Head of caudate nucleus (tissue), 42 donors: ENCODE results near the gene PPP1R10.

ENCODE experiments used
- DNase-seq, 42 donors: peaks; one replicate each; pipeline versions ENCODE4 v3.0.0 to v3.0.0-alpha.2; 2020 to 2021; ENCODE audit warnings: mixed read lengths in 7 of 42
- intact Hi-C: fragments of 100-400 bp; cut with DNase I; formaldehyde crosslinking; loops from one replicate; pipeline ENCODE4 v1.15.0; 2022

PPP1R10 gene

GRCh38 chr6:30610065-30610464 is 7.0 kb downstream of the PPP1R10 start:
- no peak for DNase-seq
- intact Hi-C loops, result loop anchor here (5.0 kb wide), 1 partner anchor 38 kb away; the partner anchor contains the start of gene ABCF1

- intact Hi-C loops, result no loop called here
- no peak for DNase-seq
Measured at GRCh38 chr6:30603961-30604360, 13.1 kb downstream of the PPP1R10 start.

- no peak for DNase-seq
- intact Hi-C loops, result no loop called here
Measured at GRCh38 chr6:30601815-30602641, 15.0 kb downstream of the PPP1R10 start.

GRCh38 chr6:30601436-30601814 is 15.6 kb downstream of the PPP1R10 start:
- intact Hi-C loops, result no loop called here
- DNase-seq, result no peak

- DNase-seq, result peak in 9 of 42 donors; percentile 21 to 51 (median 31)
- intact Hi-C loops, result no loop called here
Measured at GRCh38 chr6:30600451-30600961, 16.5 kb downstream of the PPP1R10 start.

GRCh38 chr6:30599625-30600324 is 17.3 kb downstream of the PPP1R10 start:
- intact Hi-C loops, result loop anchor here (10.0 kb wide), 1 partner anchor 55 kb away; no protein-coding TSS in a partner anchor
- no peak for DNase-seq

- intact Hi-C loops, result loop anchor here (10.0 kb wide), 1 partner anchor 54 kb away; no protein-coding TSS in a partner anchor
- DNase-seq, result no peak
Measured at GRCh38 chr6:30598912-30599624, 18.0 kb downstream of the PPP1R10 start.

GRCh38 chr6:30597315-30598144 is 19.5 kb downstream of the PPP1R10 start:
- intact Hi-C loops, result loop anchor here (10.0 kb wide), 1 partner anchor 53 kb away; no protein-coding TSS in a partner anchor
- DNase-seq, result peak; percentile 28 to 92 (median 78)

GRCh38 chr6:30592287-30592686 is 24.8 kb downstream of the PPP1R10 start:
- intact Hi-C loops, result loop anchor here (10.0 kb wide), 1 partner anchor 47 kb away; no protein-coding TSS in a partner anchor
- no peak for DNase-seq

- no peak for DNase-seq
- intact Hi-C loops, result loop anchor here (10.0 kb wide), 1 partner anchor 46 kb away; no protein-coding TSS in a partner anchor
Measured at GRCh38 chr6:30591008-30591407, 26.0 kb downstream of the PPP1R10 start.

- no peak for DNase-seq
- intact Hi-C loops, result loop anchor here (10.0 kb wide), 1 partner anchor 46 kb away; no protein-coding TSS in a partner anchor
Measured at GRCh38 chr6:30590509-30590908, 26.5 kb downstream of the PPP1R10 start.

- DNase-seq, result no peak
- intact Hi-C loops, result loop anchor here (10.0 kb wide), 1 partner anchor 45 kb away; no protein-coding TSS in a partner anchor
Measured at GRCh38 chr6:30589754-30590358, 27.2 kb downstream of the PPP1R10 start.

GRCh38 chr6:30583921-30584320 is 33.1 kb downstream of the PPP1R10 start:
- intact Hi-C loops, result no loop called here

GRCh38 chr6:30578051-30578450 is 39.0 kb downstream of the PPP1R10 start:
- intact Hi-C loops, result no loop called here
- no peak for DNase-seq

More at GRCh38 chr6:30583921-30584320, 33.1 kb downstream of the PPP1R10 start:
- no peak for DNase-seq

- intact Hi-C loops, result loop anchor here (5.0 kb wide), 1 partner anchor 39 kb away; no protein-coding TSS in a partner anchor
- no peak for DNase-seq
Measured at GRCh38 chr6:30573113-30573512, 43.9 kb downstream of the PPP1R10 start.

GRCh38 chr6:30572148-30572547 is 44.9 kb downstream of the PPP1R10 start:
- intact Hi-C loops, result loop anchor here (5.0 kb wide), 1 partner anchor 40 kb away; no protein-coding TSS in a partner anchor
- DNase-seq, result no peak

- no peak for DNase-seq
- intact Hi-C loops, result loop anchor here (2.0 to 5.0 kb wide), 2 partner anchors 15 to 41 kb away; partner anchors contain the start of genes GNL1 and PRR3
Measured at GRCh38 chr6:30571762-30572082, 45.3 kb downstream of the PPP1R10 start.
